Keratinocyte (primary cell): ENCODE data around the gene FGF11. TPM values are rescaled to one million over a fixed set of nuclear protein-coding genes. Genes with fewer than 3 reads are reported as not detected.

Source experiments
- DNase-seq: peaks from one replicate; pipeline ENCODE4 v3.0.0-alpha.2; 2011; ENCODE audit warnings: low read depth, missing footprints, low spot score
- FAIRE-seq: peaks from 2 replicates; lab custom pipeline; 2011; peaks lifted over from hg19 to GRCh38; lab: Jason Lieb, UNC
- H2AFZ ChIP-seq: 2 replicates; pipeline ENCODE4 v1.6.0; 2012; ENCODE audit warnings: low read length, control low read depth, inconsistent platforms; ENCODE audit not compliant: control insufficient read depth
- H3K27ac ChIP-seq: 2 replicates; pipeline ENCODE4 v1.5.1; 2011; ENCODE audit warnings: low read length; ENCODE audit not compliant: control insufficient read depth, insufficient read depth
- H3K27me3 ChIP-seq: 3 replicates; pipeline ENCODE4 v1.6.0; 2011; ENCODE audit warnings: low read length; ENCODE audit not compliant: control insufficient read depth, insufficient read depth; ENCODE audit errors: extremely low read depth
- H3K36me3 ChIP-seq, 2 experiments: 2 replicates in 1 of 2; 3 replicates in 1 of 2; pipeline ENCODE4 v1.5.1; 2011; ENCODE audit warnings: low read length in 2 of 2, mild to moderate bottlenecking in 1 of 2; ENCODE audit not compliant: control insufficient read depth in 2 of 2, insufficient read depth in 2 of 2; ENCODE audit errors: extremely low read depth in 1 of 2
- H3K4me1 ChIP-seq: 3 replicates; pipeline ENCODE4 v1.5.1; 2011; ENCODE audit warnings: low read length; ENCODE audit not compliant: control insufficient read depth, insufficient read depth; ENCODE audit errors: extremely low read depth
- H3K4me2 ChIP-seq: 3 replicates; pipeline ENCODE4 v1.6.0; 2011; ENCODE audit warnings: low read depth, low read length; ENCODE audit not compliant: control insufficient read depth, insufficient read depth; ENCODE audit errors: extremely low read depth
- H3K4me3 ChIP-seq, 3 experiments: fragments of 200-600 bp in 1 of 3; sonication (generic) in 1 of 3; 2 replicates in 2 of 3; 3 replicates in 1 of 3; pipeline ENCODE4 v1.5.1; 2011 to 2016; ENCODE audit warnings: low read length in 3 of 3, mild to moderate bottlenecking in 3 of 3, control low read depth in 2 of 3, inconsistent platforms in 1 of 3, low read depth in 1 of 3, mixed read lengths in 1 of 3, mixed run types in 1 of 3, moderate library complexity in 1 of 3; ENCODE audit not compliant: control insufficient read depth in 2 of 3, insufficient read depth in 2 of 3; ENCODE audit errors: extremely low read depth in 1 of 3
- H3K79me2 ChIP-seq: 2 replicates; pipeline ENCODE4 v1.6.0; 2012; ENCODE audit warnings: low read length; ENCODE audit not compliant: control insufficient read depth, insufficient read depth
- H3K9ac ChIP-seq: 3 replicates; pipeline ENCODE4 v1.6.0; 2011; ENCODE audit warnings: low read length; ENCODE audit not compliant: control insufficient read depth, insufficient read depth; ENCODE audit errors: extremely low read depth
- H3K9me1 ChIP-seq: 3 replicates; pipeline ENCODE4 v1.6.0; 2011; ENCODE audit warnings: low read length; ENCODE audit not compliant: control insufficient read depth, insufficient read depth; ENCODE audit errors: extremely low read depth
- H3K9me3 ChIP-seq: 2 replicates; pipeline ENCODE4 v1.5.1; 2012; ENCODE audit warnings: low read depth, low read length; ENCODE audit not compliant: control insufficient read depth
- H4K20me1 ChIP-seq: 3 replicates; pipeline ENCODE4 v1.6.0; 2011; ENCODE audit warnings: low read length; ENCODE audit not compliant: control insufficient read depth, insufficient read depth; ENCODE audit errors: extremely low read depth
- CTCF ChIP-seq, 3 experiments: IDR thresholded peaks in 1 of 3; conservative IDR thresholded peaks in 1 of 3; optimal IDR thresholded peaks in 1 of 3; 2 replicates in 2 of 3; 3 replicates in 1 of 3; pipeline versions ENCODE3 to v1.5.1; 2011; ENCODE audit warnings: low read length in 3 of 3, mild to moderate bottlenecking in 3 of 3, moderate library complexity in 2 of 3, control low read depth in 1 of 3, inconsistent platforms in 1 of 3; ENCODE audit not compliant: insufficient read depth in 2 of 3; ENCODE audit errors: extremely low read depth in 1 of 3
- EZH2 ChIP-seq: IDR thresholded peaks from one replicate; pipeline ENCODE4 v1.6.1; 2012; ENCODE audit warnings: inconsistent platforms, mild to moderate bottlenecking, low read length, moderate library complexity
- dilution Hi-C: fragments of 300-500 bp; cut with MboI; formaldehyde crosslinking; loops from one replicate; pipeline ENCODE4 v1.7.0; 2020; ENCODE audit warnings: low sequenced_read_pairs; ENCODE audit not compliant: extremely low pct_ligation_motif_present
- polyA plus RNA-seq, 5 experiments: library from polyadenylated mRNA; depleted of rRNA in 3 of 5; stranded (reverse) in 3 of 5; stranded (forward) in 1 of 5; unstranded in 1 of 5; fragments of >200 nt; gene quantifications; 1 replicate in 1 of 5; 2 replicates in 3 of 5; 3 replicates in 1 of 5; pipeline versions ENCODE4 v1.2.1 to v1.2.3, GENCODE V29; 2011 to 2012; ENCODE audit warnings: missing spikeins in 2 of 5, low read depth in 1 of 5, low replicate concordance in 1 of 5

Gene FGF11
- polyA plus RNA-seq, 1 donor (not counting 4 experiments of a cell fraction or from before 2014, with no cell fraction given): 30.4 TPM

DNA sequence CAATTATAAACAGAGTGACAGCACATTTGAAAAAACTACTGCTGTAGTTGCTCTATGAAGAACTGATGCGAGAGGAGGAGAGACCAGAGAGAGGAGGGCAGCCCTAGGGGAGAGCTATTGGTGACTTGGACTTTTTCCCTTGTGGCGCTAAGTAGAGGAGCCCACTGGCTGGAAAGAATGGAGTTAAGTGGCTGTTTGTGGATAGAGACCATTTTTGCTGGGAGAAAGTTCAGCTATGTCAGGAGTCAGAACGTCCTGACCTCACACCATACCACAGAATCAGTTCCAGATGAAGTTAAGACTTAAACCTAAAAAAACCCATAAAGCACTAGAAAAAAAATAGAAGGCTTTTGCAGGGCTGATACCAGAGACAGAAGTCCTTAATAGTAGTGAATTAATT, 46.9 kb downstream of the FGF11 start:
- peaks cover 64% of the 10 kb centered on the region for H3K79me2 ChIP-seq
- peaks cover 24% of the 10 kb centered on the region for H4K20me1 ChIP-seq
- H3K4me1 ChIP-seq: peaks cover 25% of the 10 kb centered on the region
- peak overlapping the region; percentile 98 for H3K9ac ChIP-seq
- no peak for TF ChIP-seq EZH2
- no peak for TF ChIP-seq CTCF (optimal IDR thresholded peaks at IDR 0.05 in 1 of 3, IDR thresholded peaks at IDR 0.05 in 1 of 3, conservative IDR thresholded peaks at IDR 0.05 in 1 of 3; ENCODE audit: extremely low read depth in 1 of 3, insufficient read depth in 2 of 3, low read length in 3 of 3)
- DNase-seq (no peak), FAIRE-seq (no peak)
- no peaks in the 10 kb centered on the region for H3K27me3 ChIP-seq
- H3K4me2 ChIP-seq: peak overlapping the region; percentile 100
- H3K27ac ChIP-seq: peak overlapping the region; percentile 4
- H3K9me1 ChIP-seq: no peaks in the 10 kb centered on the region
- H2AFZ ChIP-seq: no peak overlapping the region
- H3K36me3 ChIP-seq: peaks cover 3% of the 10 kb centered on the region in 2 experiments
- peak overlapping the region; percentile 76 to 83 (median 77) for H3K4me3 ChIP-seq
- dilution Hi-C loops: no loop called here
- H3K9me3 ChIP-seq: no peaks in the 10 kb centered on the region

- peaks cover 4% of the 10 kb centered on the region for H3K9me1 ChIP-seq
- H3K36me3 ChIP-seq: peaks cover 9 to 11% of the 10 kb centered on the region in 2 experiments
- H3K4me2 ChIP-seq: no peak overlapping the region
- dilution Hi-C loops: no loop called here
- H3K27ac ChIP-seq: no peak overlapping the region
- H3K4me3 ChIP-seq: no peak overlapping the region
- H3K27me3 ChIP-seq: no peaks in the 10 kb centered on the region
- peaks cover 37% of the 10 kb centered on the region for H4K20me1 ChIP-seq
- H3K9me3 ChIP-seq: no peaks in the 10 kb centered on the region
- H3K79me2 ChIP-seq: peaks cover 98% of the 10 kb centered on the region
- no peak overlapping the region for H2AFZ ChIP-seq
- no peak for FAIRE-seq
- TF ChIP-seq CTCF (optimal IDR thresholded peaks at IDR 0.05 in 1 of 3, IDR thresholded peaks at IDR 0.05 in 1 of 3, conservative IDR thresholded peaks at IDR 0.05 in 1 of 3; ENCODE audit: extremely low read depth in 1 of 3, insufficient read depth in 2 of 3, low read length in 3 of 3): no peak
- TF ChIP-seq EZH2: no peak
- H3K9ac ChIP-seq: no peak overlapping the region
- no peak for DNase-seq
- peaks cover 21% of the 10 kb centered on the region for H3K4me1 ChIP-seq
Measured at GRCh38 chr17:7490144-7490543, 50.8 kb downstream of the FGF11 start.
